ENCODE measurements around the gene DENND10. TPM values are rescaled to one million over a fixed set of nuclear protein-coding genes. Genes with fewer than 3 reads are reported as not detected.

DENND10 gene
- total RNA-seq, 1 experiment from 2014 or later: 35.2 TPM

DNA sequence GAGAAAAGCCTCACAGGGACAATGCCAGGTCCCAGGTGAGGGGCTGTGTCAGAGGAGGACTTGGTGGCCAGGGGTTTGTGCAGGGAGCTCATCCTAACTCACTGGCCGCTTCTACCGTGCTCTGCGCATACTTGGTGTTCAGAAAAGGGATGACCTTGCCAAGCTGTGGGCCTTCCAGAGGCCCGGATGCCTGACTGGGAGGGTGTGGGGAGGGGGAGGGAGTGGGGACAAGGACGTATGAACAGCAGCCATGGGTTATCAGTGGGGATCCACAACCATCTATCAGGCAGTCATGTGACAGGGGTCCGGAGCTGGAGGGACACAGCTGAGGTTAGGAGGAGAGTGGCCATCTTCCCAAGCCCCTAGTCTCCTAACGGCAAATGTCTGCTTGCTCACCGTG, 55.4 kb downstream of the DENND10 start:
- H3K36me3 ChIP-seq (ENCODE audit: insufficient read depth, low read length): peaks cover 54% of the 10 kb centered on the region
- H3K27me3 ChIP-seq (ENCODE audit: low read length): no peaks in the 10 kb centered on the region
- no peak overlapping the region for H3K9ac ChIP-seq (ENCODE audit: low read length)
- H3K4me2 ChIP-seq (ENCODE audit: low read depth, low read length, poor library complexity, severe bottlenecking): no peak overlapping the region
- no peaks in the 10 kb centered on the region for H3K9me2 ChIP-seq (replicated peaks; ENCODE audit: insufficient read depth, low read length)
- H3K4me1 ChIP-seq (ENCODE audit: low read length): peaks cover 38% of the 10 kb centered on the region
- no peaks in the 10 kb centered on the region for H3K9me3 ChIP-seq (ENCODE audit: low read length)
- H4K20me1 ChIP-seq (ENCODE audit: insufficient read depth, low read depth, low read length): no peaks in the 10 kb centered on the region
- no peak overlapping the region for H3K27ac ChIP-seq (ENCODE audit: low read length)
- H3K4me3 ChIP-seq (ENCODE audit: low read length): no peak overlapping the region
- H2AFZ ChIP-seq (ENCODE audit: low read length): no peak overlapping the region
- DNase-seq: no peak
- H3K79me2 ChIP-seq (ENCODE audit: low read length): peaks cover 30% of the 10 kb centered on the region

DNA sequence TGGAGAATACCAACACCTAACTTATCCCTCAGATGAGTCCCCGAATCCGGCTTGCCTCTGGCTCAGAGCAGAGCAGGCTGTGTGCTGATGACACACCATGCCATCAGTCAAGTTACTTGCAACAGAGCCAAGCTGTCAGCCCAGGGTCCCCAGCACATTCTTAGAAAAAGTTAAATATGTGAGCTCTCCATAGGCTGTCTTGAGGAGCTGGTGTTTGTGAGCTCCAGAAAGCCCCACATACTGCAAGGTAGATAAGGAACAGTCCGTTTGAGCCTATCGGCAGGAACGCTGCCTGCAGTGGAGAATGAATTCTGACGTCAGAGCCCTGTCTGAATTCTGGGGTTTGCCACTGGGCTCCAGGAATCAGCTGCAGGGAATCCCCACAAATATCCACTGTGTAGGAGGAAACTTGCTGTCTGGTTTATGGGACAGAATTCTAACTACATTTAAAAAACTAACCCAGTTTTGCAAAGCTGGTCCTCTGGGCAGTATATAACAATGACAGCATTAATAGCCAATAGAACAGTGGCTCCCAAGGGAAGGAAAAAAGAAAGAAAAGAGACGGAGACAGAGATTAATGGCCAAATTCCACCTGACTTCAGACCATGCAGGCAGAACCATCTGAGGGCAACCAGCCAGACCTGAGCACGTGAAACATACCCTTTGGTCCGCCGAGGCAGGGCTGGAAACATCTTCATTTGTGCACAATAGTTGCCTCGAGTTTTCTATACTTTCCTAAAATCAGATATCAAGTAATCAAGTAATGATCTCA, 58.0 kb downstream of the DENND10 start:
- H3K27ac ChIP-seq (ENCODE audit: low read length): peak overlapping the region; percentile 67
- no peaks in the 10 kb centered on the region for H3K9me3 ChIP-seq (ENCODE audit: low read length)
- H4K20me1 ChIP-seq (ENCODE audit: insufficient read depth, low read depth, low read length): no peaks in the 10 kb centered on the region
- H2AFZ ChIP-seq (ENCODE audit: low read length): no peak overlapping the region
- DNase-seq: no peak
- peaks cover 39% of the 10 kb centered on the region for H3K79me2 ChIP-seq (ENCODE audit: low read length)
- H3K9ac ChIP-seq (ENCODE audit: low read length): no peak overlapping the region
- H3K27me3 ChIP-seq (ENCODE audit: low read length): no peaks in the 10 kb centered on the region
- H3K4me2 ChIP-seq (ENCODE audit: low read depth, low read length, poor library complexity, severe bottlenecking): peak overlapping the region; percentile 23
- no peaks in the 10 kb centered on the region for H3K9me2 ChIP-seq (replicated peaks; ENCODE audit: insufficient read depth, low read length)
- H3K36me3 ChIP-seq (ENCODE audit: insufficient read depth, low read length): peaks cover 32% of the 10 kb centered on the region
- no peak overlapping the region for H3K4me3 ChIP-seq (ENCODE audit: low read length)
- H3K4me1 ChIP-seq (ENCODE audit: low read length): peaks cover 49% of the 10 kb centered on the region

DNA sequence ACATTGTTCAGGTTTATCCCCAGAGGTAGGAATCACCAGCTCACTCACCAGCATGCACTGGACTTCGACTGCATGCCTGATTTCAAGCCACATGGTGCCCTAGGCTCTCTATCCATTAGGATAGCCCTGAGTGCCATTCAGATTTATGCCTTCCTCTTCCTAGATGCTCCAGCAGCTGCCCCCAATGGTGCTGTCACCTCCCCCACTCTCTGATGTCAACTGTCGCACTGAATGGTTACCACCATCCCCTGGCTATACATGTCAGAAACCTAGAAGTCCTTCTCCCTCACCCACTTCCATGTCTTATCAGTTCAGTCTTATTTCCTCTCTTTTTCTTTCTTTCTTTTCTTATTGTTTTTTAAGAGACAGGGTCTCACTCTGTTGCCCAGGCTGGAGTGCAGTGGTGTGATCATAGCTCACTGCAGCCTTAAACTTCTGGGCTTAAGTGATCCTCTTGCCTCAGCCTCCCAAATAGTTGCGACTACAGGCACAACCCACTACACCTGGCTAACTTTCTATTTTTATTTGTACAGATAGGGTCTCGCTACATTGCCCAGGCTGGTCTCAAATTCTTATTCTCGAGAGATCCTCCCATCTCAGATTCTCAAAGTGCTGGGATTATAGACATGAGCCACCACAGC, 58.7 kb downstream of the DENND10 start:
- Histone ChIP-seq H3K4me2 (ENCODE audit: low read depth, low read length, poor library complexity, severe bottlenecking) (peak overlapping the region; percentile 23), H3K9ac (ENCODE audit: low read length) (no peak overlapping the region), H3K4me3 (ENCODE audit: low read length) (no peak overlapping the region), H4K20me1 (ENCODE audit: insufficient read depth, low read depth, low read length) (no peaks in the 10 kb centered on the region), H3K9me2 (replicated peaks; ENCODE audit: insufficient read depth, low read length) (no peaks in the 10 kb centered on the region), H3K4me1 (ENCODE audit: low read length) (peaks cover 54% of the 10 kb centered on the region), H3K27ac (ENCODE audit: low read length) (peak overlapping the region; percentile 67), H3K36me3 (ENCODE audit: insufficient read depth, low read length) (peaks cover 32% of the 10 kb centered on the region), H3K79me2 (ENCODE audit: low read length) (peaks cover 39% of the 10 kb centered on the region), H2AFZ (ENCODE audit: low read length) (no peak overlapping the region), H3K9me3 (ENCODE audit: low read length) (no peaks in the 10 kb centered on the region), H3K27me3 (ENCODE audit: low read length) (no peaks in the 10 kb centered on the region)
- DNase-seq: no peak

DNA sequence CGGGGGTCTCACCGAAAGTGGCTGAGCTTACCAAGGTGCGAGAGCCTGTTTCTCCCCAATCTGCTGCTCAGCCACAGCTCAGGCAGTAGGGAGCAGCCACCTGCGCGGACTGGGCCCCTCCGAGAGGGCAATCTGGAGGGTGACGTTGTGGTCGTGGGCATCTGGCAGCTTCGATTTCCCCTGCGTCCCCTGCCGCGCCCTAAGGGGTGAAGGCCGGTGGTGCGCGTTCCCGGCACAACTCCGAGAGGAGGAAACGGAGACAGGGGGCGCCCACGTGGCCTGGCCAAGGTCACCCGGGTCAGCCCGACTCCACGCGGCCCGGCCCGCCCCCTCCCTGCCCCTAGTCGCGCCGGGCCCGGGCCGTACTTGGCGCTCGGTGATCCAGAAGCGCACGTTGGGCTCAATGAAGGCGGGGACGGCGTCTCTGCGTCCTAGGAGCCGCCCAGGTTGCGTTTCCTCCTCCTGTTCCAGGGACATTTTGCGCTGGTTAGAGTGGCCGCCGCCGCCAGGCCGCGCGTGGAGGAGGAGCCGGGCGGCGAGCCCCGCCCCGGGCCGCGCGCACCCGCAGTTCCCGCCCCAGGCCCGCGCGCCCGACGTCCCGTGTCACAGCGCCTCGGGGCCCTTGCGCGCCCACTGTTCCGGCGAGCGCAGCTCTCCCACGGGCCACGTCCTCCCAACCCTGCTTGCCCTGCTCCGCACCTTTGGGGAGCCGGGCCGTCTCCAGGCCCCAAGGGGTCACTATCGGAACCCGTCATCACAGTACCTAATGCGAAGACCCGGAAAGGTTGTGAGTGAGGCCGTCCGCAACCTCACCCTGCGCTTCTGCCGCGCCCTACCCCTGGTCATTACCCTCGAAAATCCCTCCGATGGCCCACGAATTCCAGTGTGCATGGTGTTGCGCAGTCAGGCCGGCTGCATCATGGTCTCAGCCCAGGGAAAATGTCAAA, 61.5 kb downstream of the DENND10 start, which contains the start of gene SFXN4:
TSS of gene SFXN4 (minus strand) at position 544 of the 947 bp plus-strand sequence. CDS start at position 477, 67 bp downstream.
- Histone ChIP-seq H3K79me2 (ENCODE audit: low read length) (peaks cover 36% of the 10 kb centered on the region), H3K4me2 (ENCODE audit: low read depth, low read length, poor library complexity, severe bottlenecking) (peak within 1 kb of the TSS; percentile 83), H3K27ac (ENCODE audit: low read length) (peak within 1 kb of the TSS; percentile 91), H3K9ac (ENCODE audit: low read length) (peak within 1 kb of the TSS; percentile 95), H3K9me3 (ENCODE audit: low read length) (no peaks in the 10 kb centered on the region), H4K20me1 (ENCODE audit: insufficient read depth, low read depth, low read length) (no peaks in the 10 kb centered on the region), H3K9me2 (replicated peaks; ENCODE audit: insufficient read depth, low read length) (no peaks in the 10 kb centered on the region), H3K27me3 (ENCODE audit: low read length) (no peaks in the 10 kb centered on the region), H3K4me1 (ENCODE audit: low read length) (peaks cover 82% of the 10 kb centered on the region), H3K4me3 (ENCODE audit: low read length) (peak within 1 kb of the TSS; percentile 92), H3K36me3 (ENCODE audit: insufficient read depth, low read length) (peaks cover 45% of the 10 kb centered on the region), H2AFZ (ENCODE audit: low read length) (peak within 1 kb of the TSS; percentile 63; the same call in 1 of the 2 replicates)
- peak; percentile 94 for DNase-seq

DNA sequence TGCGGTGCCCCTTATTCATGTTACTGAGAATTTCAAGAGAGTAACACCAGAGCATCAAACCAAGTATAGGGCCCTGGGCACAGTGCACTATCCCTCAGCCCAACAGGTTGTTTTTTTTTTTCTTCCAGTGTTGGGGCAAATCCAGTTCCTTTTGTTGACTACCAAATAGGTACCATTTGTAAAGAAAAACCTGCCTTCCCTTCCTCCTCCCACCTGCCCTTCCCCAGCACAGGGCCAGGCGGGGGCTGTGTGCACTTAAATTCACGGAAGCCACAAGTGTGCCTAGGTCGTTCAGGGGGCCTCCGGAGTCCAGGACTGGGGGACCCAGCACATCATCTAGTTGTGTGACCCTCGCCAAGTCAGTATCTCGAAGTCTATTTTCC, 62.2 kb downstream of the DENND10 start:
- H3K9me3 ChIP-seq (ENCODE audit: low read length): no peaks in the 10 kb centered on the region
- peak overlapping the region; percentile 92 for H3K4me3 ChIP-seq (ENCODE audit: low read length)
- H3K9ac ChIP-seq (ENCODE audit: low read length): peak overlapping the region; percentile 95
- H3K4me2 ChIP-seq (ENCODE audit: low read depth, low read length, poor library complexity, severe bottlenecking): peak overlapping the region; percentile 83
- peaks cover 82% of the 10 kb centered on the region for H3K4me1 ChIP-seq (ENCODE audit: low read length)
- H3K27ac ChIP-seq (ENCODE audit: low read length): peak overlapping the region; percentile 91
- peaks cover 45% of the 10 kb centered on the region for H3K36me3 ChIP-seq (ENCODE audit: insufficient read depth, low read length)
- H3K27me3 ChIP-seq (ENCODE audit: low read length): no peaks in the 10 kb centered on the region
- no peaks in the 10 kb centered on the region for H4K20me1 ChIP-seq (ENCODE audit: insufficient read depth, low read depth, low read length)
- no peak overlapping the region for H2AFZ ChIP-seq (ENCODE audit: low read length)
- peaks cover 36% of the 10 kb centered on the region for H3K79me2 ChIP-seq (ENCODE audit: low read length)
- DNase-seq: peak; percentile 61
- no peaks in the 10 kb centered on the region for H3K9me2 ChIP-seq (replicated peaks; ENCODE audit: insufficient read depth, low read length)

DNA sequence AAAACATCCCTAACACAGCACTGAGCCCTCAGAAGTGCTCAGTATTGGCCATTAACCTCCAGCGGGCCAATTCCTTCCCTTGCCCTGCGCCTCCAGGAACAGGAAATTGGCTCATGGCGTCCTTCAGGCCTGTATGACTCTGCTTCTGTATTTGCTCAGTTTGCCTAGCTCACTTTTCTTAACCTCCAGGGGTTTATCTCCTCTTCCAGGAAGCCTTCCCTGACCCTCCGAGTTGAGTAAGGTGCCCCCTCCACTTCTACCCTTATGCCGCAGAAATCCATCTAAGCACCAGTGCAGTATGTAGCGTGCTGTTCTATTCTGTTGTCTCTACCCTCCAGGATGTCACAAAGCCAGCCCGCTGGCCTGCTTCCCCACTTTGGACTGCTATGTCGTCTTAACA, 62.7 kb downstream of the DENND10 start:
- Histone ChIP-seq H3K4me3 (ENCODE audit: low read length) (peak overlapping the region; percentile 92), H3K27ac (ENCODE audit: low read length) (peak overlapping the region; percentile 91), H3K79me2 (ENCODE audit: low read length) (peaks cover 33% of the 10 kb centered on the region), H3K4me1 (ENCODE audit: low read length) (peaks cover 82% of the 10 kb centered on the region), H3K9me3 (ENCODE audit: low read length) (no peaks in the 10 kb centered on the region), H3K9ac (ENCODE audit: low read length) (peak overlapping the region; percentile 95), H4K20me1 (ENCODE audit: insufficient read depth, low read depth, low read length) (no peaks in the 10 kb centered on the region), H3K9me2 (replicated peaks; ENCODE audit: insufficient read depth, low read length) (no peaks in the 10 kb centered on the region), H3K27me3 (ENCODE audit: low read length) (no peaks in the 10 kb centered on the region), H3K4me2 (ENCODE audit: low read depth, low read length, poor library complexity, severe bottlenecking) (peak overlapping the region; percentile 83), H2AFZ (ENCODE audit: low read length) (no peak overlapping the region), H3K36me3 (ENCODE audit: insufficient read depth, low read length) (peaks cover 46% of the 10 kb centered on the region)
- no peak for DNase-seq

DNA sequence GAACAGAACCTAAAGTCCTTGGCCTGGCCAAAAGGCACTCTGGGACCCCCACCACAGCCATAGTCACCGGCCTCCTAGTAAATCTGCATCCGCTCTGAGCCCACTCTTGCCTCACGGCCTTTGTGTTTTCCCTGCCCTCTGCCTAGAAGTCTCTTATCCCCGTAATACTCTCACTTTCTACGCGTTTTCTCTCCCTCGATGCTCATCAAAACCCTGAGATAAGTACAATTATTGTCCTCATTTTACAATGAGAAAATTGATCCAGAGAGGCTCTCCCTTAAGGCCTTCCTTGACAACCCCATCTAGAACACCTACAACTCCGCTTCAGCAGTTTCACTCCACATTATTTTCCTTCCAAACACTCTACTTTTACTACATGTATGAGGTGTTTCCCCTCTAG, 63.1 kb downstream of the DENND10 start:
- Histone ChIP-seq H3K27me3 (ENCODE audit: low read length) (no peaks in the 10 kb centered on the region), H3K36me3 (ENCODE audit: insufficient read depth, low read length) (peaks cover 44% of the 10 kb centered on the region), H3K4me1 (ENCODE audit: low read length) (peaks cover 78% of the 10 kb centered on the region), H3K27ac (ENCODE audit: low read length) (peak overlapping the region; percentile 91), H4K20me1 (ENCODE audit: insufficient read depth, low read depth, low read length) (no peaks in the 10 kb centered on the region), H3K9ac (ENCODE audit: low read length) (no peak overlapping the region), H2AFZ (ENCODE audit: low read length) (no peak overlapping the region), H3K4me2 (ENCODE audit: low read depth, low read length, poor library complexity, severe bottlenecking) (peak overlapping the region; percentile 83), H3K9me2 (replicated peaks; ENCODE audit: insufficient read depth, low read length) (no peaks in the 10 kb centered on the region), H3K9me3 (ENCODE audit: low read length) (no peaks in the 10 kb centered on the region), H3K4me3 (ENCODE audit: low read length) (no peak overlapping the region), H3K79me2 (ENCODE audit: low read length) (peaks cover 32% of the 10 kb centered on the region)
- no peak for DNase-seq
